Measurements from ENCODE around the gene RHEX. TPM values are rescaled to one million over a fixed set of nuclear protein-coding genes. Genes with fewer than 3 reads are reported as not detected.

The RHEX gene
- total RNA-seq, 1 donor from 2014 or later, result 0.42 TPM

GRCh38 chr1:206010060-206010459, 42.9 kb upstream of the RHEX start:
- Histone ChIP-seq H3K4me3 (ENCODE audit: low read depth, low read length) (no peak overlapping the region), H3K27me3 (ENCODE audit: control insufficient read depth, insufficient read depth, low read length) (no peaks in the 10 kb centered on the region), H3K36me3 (ENCODE audit: control insufficient read depth, insufficient read depth, low read length) (no peaks in the 10 kb centered on the region)
- no peak for DNase-seq (ENCODE audit: low read depth)
- no peak for TF ChIP-seq CTCF (IDR thresholded peaks at IDR 0.05; ENCODE audit: insufficient read depth, low read length, poor library complexity, severe bottlenecking)

- H3K4me3 ChIP-seq (ENCODE audit: low read depth, low read length), result no peak overlapping the region
- TF ChIP-seq CTCF (IDR thresholded peaks at IDR 0.05; ENCODE audit: insufficient read depth, low read length, poor library complexity, severe bottlenecking), result no peak
- no peaks in the 10 kb centered on the region for H3K36me3 ChIP-seq (ENCODE audit: control insufficient read depth, insufficient read depth, low read length)
Observed at GRCh38 chr1:206011057-206011456, 41.9 kb upstream of the RHEX start.

GRCh38 chr1:206012086-206012859, 40.7 kb upstream of the RHEX start:
- H3K36me3 ChIP-seq (ENCODE audit: control insufficient read depth, insufficient read depth, low read length), result no peaks in the 10 kb centered on the region
- no peak for TF ChIP-seq CTCF (IDR thresholded peaks at IDR 0.05; ENCODE audit: insufficient read depth, low read length, poor library complexity, severe bottlenecking)
- no peaks in the 10 kb centered on the region for H3K27me3 ChIP-seq (ENCODE audit: control insufficient read depth, insufficient read depth, low read length)
- DNase-seq (ENCODE audit: low read depth), result no peak
- H3K4me3 ChIP-seq (ENCODE audit: low read depth, low read length), result no peak overlapping the region

More at GRCh38 chr1:206011057-206011456, 41.9 kb upstream of the RHEX start:
- DNase-seq (ENCODE audit: low read depth), result no peak
- H3K27me3 ChIP-seq (ENCODE audit: control insufficient read depth, insufficient read depth, low read length), result no peaks in the 10 kb centered on the region

- no peak for DNase-seq (ENCODE audit: low read depth)
- no peaks in the 10 kb centered on the region for H3K36me3 ChIP-seq (ENCODE audit: control insufficient read depth, insufficient read depth, low read length)
Observed at GRCh38 chr1:206013026-206013795, 39.8 kb upstream of the RHEX start.

GRCh38 chr1:206014601-206015000, 38.4 kb upstream of the RHEX start:
- DNase-seq (ENCODE audit: low read depth), result no peak
- no peaks in the 10 kb centered on the region for H3K36me3 ChIP-seq (ENCODE audit: control insufficient read depth, insufficient read depth, low read length)
- no peaks in the 10 kb centered on the region for H3K27me3 ChIP-seq (ENCODE audit: control insufficient read depth, insufficient read depth, low read length)
- no peak overlapping the region for H3K4me3 ChIP-seq (ENCODE audit: low read depth, low read length)
- TF ChIP-seq CTCF (IDR thresholded peaks at IDR 0.05; ENCODE audit: insufficient read depth, low read length, poor library complexity, severe bottlenecking), result no peak

More at GRCh38 chr1:206013026-206013795, 39.8 kb upstream of the RHEX start:
- no peak overlapping the region for H3K4me3 ChIP-seq (ENCODE audit: low read depth, low read length)
- no peaks in the 10 kb centered on the region for H3K27me3 ChIP-seq (ENCODE audit: control insufficient read depth, insufficient read depth, low read length)
- no peak for TF ChIP-seq CTCF (IDR thresholded peaks at IDR 0.05; ENCODE audit: insufficient read depth, low read length, poor library complexity, severe bottlenecking)
